H9 (cell line): ENCODE results near the gene NAV1. TPM values are rescaled to one million over a fixed set of nuclear protein-coding genes. Genes with fewer than 3 reads are reported as not detected.

ENCODE experiments used
- DNase-seq: peaks from one replicate; pipeline ENCODE4 v3.0.0-alpha.2; 2017
- H2AFZ ChIP-seq: one replicate; pipeline ENCODE4 v1.6.1; 2013; ENCODE audit warnings: mild to moderate bottlenecking, low read length, control low read depth, moderate library complexity
- H2AK5ac ChIP-seq: 2 replicates; pipeline ENCODE4 v1.6.1; 2013; ENCODE audit warnings: low read length, control low read depth, mixed read lengths; ENCODE audit not compliant: insufficient read length
- H2BK120ac ChIP-seq: one replicate; pipeline ENCODE4 v1.6.1; 2013; ENCODE audit warnings: low read depth, mild to moderate bottlenecking, low read length, control low read depth, inconsistent platforms; ENCODE audit not compliant: poor library complexity, severe bottlenecking
- H2BK12ac ChIP-seq: 2 replicates; pipeline ENCODE4 v1.6.1; 2013; ENCODE audit warnings: low read length, control low read depth, mixed read lengths, low read depth; ENCODE audit not compliant: insufficient read length
- H2BK15ac ChIP-seq: 2 replicates; pipeline ENCODE4 v1.6.1; 2013; ENCODE audit warnings: low read depth, low read length, control low read depth
- H2BK20ac ChIP-seq: one replicate; pipeline ENCODE4 v1.6.1; 2013; ENCODE audit warnings: low read depth, mild to moderate bottlenecking, low read length, control low read depth, inconsistent platforms; ENCODE audit not compliant: poor library complexity, severe bottlenecking
- H2BK5ac ChIP-seq: 2 replicates; pipeline ENCODE4 v1.6.1; 2013; ENCODE audit warnings: low read length, control low read depth, mixed read lengths; ENCODE audit not compliant: insufficient read length
- H3K14ac ChIP-seq: 2 replicates; pipeline ENCODE4 v1.6.1; 2013; ENCODE audit warnings: low read length, control low read depth; ENCODE audit not compliant: insufficient read depth
- H3K18ac ChIP-seq: 2 replicates; pipeline ENCODE4 v1.6.1; 2013; ENCODE audit warnings: low read depth, mild to moderate bottlenecking, mixed read lengths, low read length, control low read depth; ENCODE audit not compliant: insufficient read length
- H3K23ac ChIP-seq: 2 replicates; pipeline ENCODE4 v1.6.1; 2013; ENCODE audit warnings: low read length, control low read depth, mixed read lengths, low read depth; ENCODE audit not compliant: insufficient read length
- H3K23me2 ChIP-seq: 2 replicates; pipeline ENCODE4 v1.6.1; 2013; ENCODE audit warnings: low read depth, mild to moderate bottlenecking, mixed read lengths, low read length, control low read depth; ENCODE audit not compliant: insufficient read length, poor library complexity, severe bottlenecking
- H3K27ac ChIP-seq: 2 replicates; pipeline ENCODE4 v1.5.1; 2013; ENCODE audit warnings: low read length, control low read depth, mixed read lengths, low read depth; ENCODE audit not compliant: insufficient read length
- H3K27me3 ChIP-seq: 2 replicates; pipeline ENCODE4 v1.6.1; 2013; ENCODE audit warnings: low read length, control low read depth, inconsistent platforms; ENCODE audit not compliant: insufficient read depth
- H3K4ac ChIP-seq: 2 replicates; pipeline ENCODE4 v1.6.1; 2013; ENCODE audit warnings: low read depth, mild to moderate bottlenecking, control low read depth, inconsistent platforms, low read length, moderate library complexity
- H3K4me1 ChIP-seq: 2 replicates; pipeline ENCODE4 v1.6.1; 2013; ENCODE audit warnings: low read length, control low read depth, inconsistent platforms; ENCODE audit not compliant: insufficient read depth
- H3K4me2 ChIP-seq: 2 replicates; pipeline ENCODE4 v1.6.1; 2013; ENCODE audit warnings: low read length, control low read depth, mixed read lengths; ENCODE audit not compliant: insufficient read length, insufficient read depth
- H3K56ac ChIP-seq: 2 replicates; pipeline ENCODE4 v1.6.1; 2013; ENCODE audit warnings: low read depth, mild to moderate bottlenecking, mixed read lengths, low read length, control low read depth; ENCODE audit not compliant: insufficient read length
- H3K79me1 ChIP-seq: 2 replicates; pipeline ENCODE4 v1.6.1; 2013; ENCODE audit warnings: low read depth, mild to moderate bottlenecking, moderate library complexity, low read length, control low read depth, inconsistent platforms; ENCODE audit not compliant: insufficient read depth, poor library complexity, severe bottlenecking
- H3K79me2 ChIP-seq: 2 replicates; pipeline ENCODE4 v1.6.1; 2013; ENCODE audit warnings: low read length, control low read depth, inconsistent platforms; ENCODE audit not compliant: insufficient read depth
- H3K9ac ChIP-seq: 2 replicates; pipeline ENCODE4 v1.6.1; 2013; ENCODE audit warnings: low read length, control low read depth, mixed read lengths; ENCODE audit not compliant: insufficient read length; ENCODE audit errors: extremely low read depth
- H3K9me3 ChIP-seq: one replicate; pipeline ENCODE4 v1.6.1; 2013; ENCODE audit warnings: low read depth, low read length, inconsistent platforms; ENCODE audit not compliant: control insufficient read depth
- H3T11ph ChIP-seq: one replicate; pipeline ENCODE4 v1.6.1; 2013; ENCODE audit warnings: mild to moderate bottlenecking, low read length, control low read depth, inconsistent platforms
- H4K20me1 ChIP-seq: one replicate; pipeline ENCODE4 v1.6.1; 2013; ENCODE audit not compliant: control insufficient read depth, insufficient read length, insufficient read depth
- H4K5ac ChIP-seq: 2 replicates; pipeline ENCODE4 v1.6.1; 2013; ENCODE audit warnings: low read depth, mild to moderate bottlenecking, mixed read lengths, low read length, control low read depth; ENCODE audit not compliant: insufficient read length
- H4K8ac ChIP-seq: replicated peaks from 2 replicates; pipeline ENCODE4 v1.6.1; 2013; ENCODE audit warnings: low read length, control low read depth, mixed read lengths, low read depth; ENCODE audit not compliant: insufficient read length
- H4K91ac ChIP-seq: 2 replicates; pipeline ENCODE4 v1.6.1; 2013; ENCODE audit warnings: low read depth, mild to moderate bottlenecking, moderate library complexity, mixed read lengths, low read length, control low read depth; ENCODE audit not compliant: insufficient read length
- H3K27ac Mint-ChIP-seq, 3 experiments: 2 replicates in 2 of 3; 3 replicates in 1 of 3; pipeline ENCODE4 v1.8.0; 2020 to 2021; ENCODE audit warnings: mixed read lengths in 3 of 3, mild to moderate bottlenecking in 1 of 3, moderate library complexity in 1 of 3
- H3K27me3 Mint-ChIP-seq: 2 replicates; pipeline ENCODE4 v1.8.0; 2021; ENCODE audit warnings: low read depth, mild to moderate bottlenecking, moderate library complexity, mixed read lengths
- H3K36me3 Mint-ChIP-seq, 3 experiments: 2 replicates in 2 of 3; 3 replicates in 1 of 3; pipeline ENCODE4 v1.8.0; 2020 to 2021; ENCODE audit warnings: low read depth in 3 of 3, mixed read lengths in 3 of 3; ENCODE audit not compliant: insufficient read depth in 1 of 3
- H3K4me1 Mint-ChIP-seq, 2 experiments: 2 replicates each; pipeline ENCODE4 v1.8.0; 2020; ENCODE audit warnings: mixed read lengths in 2 of 2
- H3K4me3 Mint-ChIP-seq, 2 experiments: 2 replicates in 1 of 2; 3 replicates in 1 of 2; pipeline ENCODE4 v1.8.0; 2020 to 2021; ENCODE audit warnings: mild to moderate bottlenecking in 2 of 2, mixed read lengths in 2 of 2, moderate library complexity in 1 of 2
- H3K9me3 Mint-ChIP-seq, 2 experiments: 2 replicates in 1 of 2; 3 replicates in 1 of 2; pipeline ENCODE4 v1.8.0; 2020; ENCODE audit warnings: mild to moderate bottlenecking in 2 of 2, mixed read lengths in 2 of 2, moderate library complexity in 1 of 2
- WGBS: extraction: QIAGEN DNeasy Blood & Tissue Kit; methylation state at CpG from one replicate; pipeline ENCODE4 v1.1.7; 2013; ENCODE audit warnings: missing lambda C conversion rate, low lambda C conversion rate, mixed read lengths; ENCODE audit not compliant: insufficient read length; ENCODE audit errors: extremely low coverage; 5-methylcytosine and 5-hydroxymethylcytosine counted together
- total RNA-seq: library from RNA; stranded (reverse); gene quantifications from 2 replicates; pipeline ENCODE4 v1.2.1, GENCODE V29; 2021
- TF ChIP-seq, protein P1 (sequence below): fragments of 200-600 bp; sonication (generic); conservative IDR thresholded peaks from 3 replicates; pipeline ENCODE4 v1.8.0; 2021; ENCODE audit warnings: antibody characterized with exemption, mild to moderate bottlenecking

Gene NAV1
- total RNA-seq, 1 experiment from 2014 or later = 20.5 TPM

DNA sequence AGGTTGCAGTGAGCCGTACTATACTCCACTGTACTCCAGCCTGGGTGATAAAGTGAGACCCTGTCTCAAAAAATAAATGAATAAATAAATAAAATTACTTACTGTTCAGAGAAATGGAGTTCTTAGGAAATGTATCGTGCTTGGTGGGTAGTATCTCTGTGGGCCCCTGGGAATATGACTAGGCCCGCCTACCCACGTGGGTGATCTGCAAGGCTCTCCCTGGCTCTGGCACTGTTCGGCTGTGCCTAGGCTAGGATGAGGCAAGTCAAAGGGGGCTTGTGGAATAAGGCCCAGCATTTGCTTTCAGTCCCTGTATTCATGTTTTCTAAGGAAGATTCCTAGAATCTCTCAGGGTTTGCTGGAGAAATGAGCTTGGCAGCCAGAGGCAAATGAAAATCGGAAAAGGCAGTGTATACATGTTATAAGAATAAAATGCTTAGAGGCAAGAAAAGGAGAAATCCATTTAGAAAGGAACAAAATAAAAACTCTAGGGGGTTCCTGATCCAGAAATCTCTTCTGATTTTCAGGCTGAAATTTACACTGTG lies 27.5 kb upstream of the NAV1 start:
- no peaks in the 10 kb centered on the region for H3K36me3 Mint-ChIP-seq

More for the DNA sequence above, 27.5 kb upstream of the NAV1 start:
- no peak for DNase-seq
- H2AFZ ChIP-seq = no peak overlapping the region
- H3K27me3 ChIP-seq = peaks cover 4% of the 10 kb centered on the region; the same call in 1 of the 2 replicates
- no peak overlapping the region for H3K27ac ChIP-seq
- H3K79me1 ChIP-seq = no peaks in the 10 kb centered on the region
- no peak overlapping the region for H4K5ac ChIP-seq
- H2BK120ac ChIP-seq = no peak overlapping the region
- H3K18ac ChIP-seq = no peak overlapping the region
- TF ChIP-seq, protein P1, sequence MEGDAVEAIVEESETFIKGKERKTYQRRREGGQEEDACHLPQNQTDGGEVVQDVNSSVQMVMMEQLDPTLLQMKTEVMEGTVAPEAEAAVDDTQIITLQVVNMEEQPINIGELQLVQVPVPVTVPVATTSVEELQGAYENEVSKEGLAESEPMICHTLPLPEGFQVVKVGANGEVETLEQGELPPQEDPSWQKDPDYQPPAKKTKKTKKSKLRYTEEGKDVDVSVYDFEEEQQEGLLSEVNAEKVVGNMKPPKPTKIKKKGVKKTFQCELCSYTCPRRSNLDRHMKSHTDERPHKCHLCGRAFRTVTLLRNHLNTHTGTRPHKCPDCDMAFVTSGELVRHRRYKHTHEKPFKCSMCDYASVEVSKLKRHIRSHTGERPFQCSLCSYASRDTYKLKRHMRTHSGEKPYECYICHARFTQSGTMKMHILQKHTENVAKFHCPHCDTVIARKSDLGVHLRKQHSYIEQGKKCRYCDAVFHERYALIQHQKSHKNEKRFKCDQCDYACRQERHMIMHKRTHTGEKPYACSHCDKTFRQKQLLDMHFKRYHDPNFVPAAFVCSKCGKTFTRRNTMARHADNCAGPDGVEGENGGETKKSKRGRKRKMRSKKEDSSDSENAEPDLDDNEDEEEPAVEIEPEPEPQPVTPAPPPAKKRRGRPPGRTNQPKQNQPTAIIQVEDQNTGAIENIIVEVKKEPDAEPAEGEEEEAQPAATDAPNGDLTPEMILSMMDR = no peak
- no peaks in the 10 kb centered on the region for H3K9me3 ChIP-seq
- no peak overlapping the region for H3K9ac ChIP-seq
- peak overlapping the region; percentile 26 for H3K4me2 ChIP-seq
- no peak overlapping the region for H2BK20ac ChIP-seq
- H3K9me3 Mint-ChIP-seq = no peaks in the 10 kb centered on the region
- H3K56ac ChIP-seq = no peak overlapping the region
- H3K23me2 ChIP-seq = peaks cover 7% of the 10 kb centered on the region
- no peak overlapping the region for H2BK15ac ChIP-seq
- no peak overlapping the region for H2AK5ac ChIP-seq
- no peak overlapping the region for H3K4ac ChIP-seq
- H3K4me1 Mint-ChIP-seq = peaks cover 14 to 15% of the 10 kb centered on the region in 2 experiments
- 0 out of 7 replicates have a peak overlapping the region, but pooled peaks of 1 of the 3 experiments have one; percentile 44 for H3K27ac Mint-ChIP-seq
- no peak overlapping the region for H3K4me3 Mint-ChIP-seq
- H2BK5ac ChIP-seq = no peak overlapping the region
- H3K79me2 ChIP-seq = no peaks in the 10 kb centered on the region
- peaks cover 3% of the 10 kb centered on the region; the same call in 1 of the 2 replicates for H3K27me3 Mint-ChIP-seq
- no peak overlapping the region for H3T11ph ChIP-seq
- H2BK12ac ChIP-seq = no peak overlapping the region
- H3K4me1 ChIP-seq = no peaks in the 10 kb centered on the region; the same call in 1 of the 2 replicates
- H4K8ac ChIP-seq = no peak overlapping the region
- no CpG with 5 or more reads among the region's 6 CpGs for WGBS
- no peak overlapping the region for H3K14ac ChIP-seq
- H4K20me1 ChIP-seq = no peaks in the 10 kb centered on the region
- H4K91ac ChIP-seq = no peak overlapping the region
- H3K23ac ChIP-seq = no peak overlapping the region
